ENCODE results near the gene ZFP30. TPM values are rescaled to one million over a fixed set of nuclear protein-coding genes. Genes with fewer than 3 reads are reported as not detected.

ZFP30 gene
- total RNA-seq, 4 donors from 2014 or later = 3.3 to 13.1 (median 5.5) TPM

DNA sequence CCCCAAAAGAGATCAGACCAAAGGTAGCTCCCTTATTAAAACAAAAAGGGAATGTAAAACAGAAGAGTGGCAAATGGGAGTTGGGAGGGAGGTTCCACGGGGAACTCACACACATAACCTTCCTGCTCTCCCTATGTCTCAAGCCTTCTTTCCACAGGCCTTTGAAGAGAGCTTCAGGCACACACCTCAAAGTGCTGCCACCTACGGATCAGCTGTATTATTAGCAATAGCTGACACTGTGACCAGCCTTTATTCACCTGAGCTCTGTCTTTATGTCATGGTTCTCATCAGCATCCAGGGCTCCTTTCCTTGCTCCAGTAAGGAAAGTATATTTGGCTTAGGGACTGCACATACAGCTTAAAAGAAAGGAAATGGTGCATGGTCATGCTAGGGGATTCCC lies 71.9 kb downstream of the ZFP30 start:
- no peak for DNase-seq
- H3K36me3 ChIP-seq = peaks cover 0 to 78% (median 4%) of the 10 kb centered on the region in 3 donors
- H3K27ac ChIP-seq = no peak overlapping the region
- H3K4me3 ChIP-seq = no peak overlapping the region
- TF ChIP-seq, protein P1, sequence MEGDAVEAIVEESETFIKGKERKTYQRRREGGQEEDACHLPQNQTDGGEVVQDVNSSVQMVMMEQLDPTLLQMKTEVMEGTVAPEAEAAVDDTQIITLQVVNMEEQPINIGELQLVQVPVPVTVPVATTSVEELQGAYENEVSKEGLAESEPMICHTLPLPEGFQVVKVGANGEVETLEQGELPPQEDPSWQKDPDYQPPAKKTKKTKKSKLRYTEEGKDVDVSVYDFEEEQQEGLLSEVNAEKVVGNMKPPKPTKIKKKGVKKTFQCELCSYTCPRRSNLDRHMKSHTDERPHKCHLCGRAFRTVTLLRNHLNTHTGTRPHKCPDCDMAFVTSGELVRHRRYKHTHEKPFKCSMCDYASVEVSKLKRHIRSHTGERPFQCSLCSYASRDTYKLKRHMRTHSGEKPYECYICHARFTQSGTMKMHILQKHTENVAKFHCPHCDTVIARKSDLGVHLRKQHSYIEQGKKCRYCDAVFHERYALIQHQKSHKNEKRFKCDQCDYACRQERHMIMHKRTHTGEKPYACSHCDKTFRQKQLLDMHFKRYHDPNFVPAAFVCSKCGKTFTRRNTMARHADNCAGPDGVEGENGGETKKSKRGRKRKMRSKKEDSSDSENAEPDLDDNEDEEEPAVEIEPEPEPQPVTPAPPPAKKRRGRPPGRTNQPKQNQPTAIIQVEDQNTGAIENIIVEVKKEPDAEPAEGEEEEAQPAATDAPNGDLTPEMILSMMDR (IDR thresholded peaks at IDR 0.05) = no peak
- TF ChIP-seq POLR2A (IDR thresholded peaks at IDR 0.05) = no peak
- H3K4me1 ChIP-seq = no peaks in the 10 kb centered on the region
- peaks cover 0 to 93% (median 19%) of the 10 kb centered on the region in 4 donors for H3K9me3 ChIP-seq
- H3K27me3 ChIP-seq = no peaks in the 10 kb centered on the region

DNA sequence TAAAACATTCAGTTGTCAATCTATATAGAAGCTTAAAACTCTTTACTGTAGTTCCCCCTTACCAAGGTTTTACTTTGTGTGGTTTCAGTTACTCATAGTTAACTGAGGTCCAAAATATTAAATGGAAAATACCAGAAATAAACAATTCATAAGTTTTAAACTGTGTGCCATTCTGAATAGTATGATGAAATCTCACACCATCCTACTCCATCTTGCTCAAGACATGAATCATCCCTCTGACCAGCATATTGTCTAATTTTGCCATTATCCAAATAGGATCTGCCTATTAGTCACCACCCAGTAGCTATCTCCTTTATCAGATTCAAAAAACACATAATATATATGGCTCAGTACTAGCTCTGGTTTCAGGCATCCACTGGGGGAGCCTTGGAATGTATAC lies 83.1 kb downstream of the ZFP30 start:
- no peak for TF ChIP-seq POLR2A (IDR thresholded peaks at IDR 0.05)
- TF ChIP-seq, protein P1 (IDR thresholded peaks at IDR 0.05) = no peak
- Histone ChIP-seq H3K36me3 (peaks cover 0 to 24% (median 2%) of the 10 kb centered on the region in 3 donors), H3K27me3 (no peaks in the 10 kb centered on the region), H3K9me3 (peaks cover 0 to 61% (median 33%) of the 10 kb centered on the region in 4 donors), H3K27ac (no peak overlapping the region), H3K4me3 (no peak overlapping the region), H3K4me1 (no peaks in the 10 kb centered on the region)
- DNase-seq = no peak

DNA sequence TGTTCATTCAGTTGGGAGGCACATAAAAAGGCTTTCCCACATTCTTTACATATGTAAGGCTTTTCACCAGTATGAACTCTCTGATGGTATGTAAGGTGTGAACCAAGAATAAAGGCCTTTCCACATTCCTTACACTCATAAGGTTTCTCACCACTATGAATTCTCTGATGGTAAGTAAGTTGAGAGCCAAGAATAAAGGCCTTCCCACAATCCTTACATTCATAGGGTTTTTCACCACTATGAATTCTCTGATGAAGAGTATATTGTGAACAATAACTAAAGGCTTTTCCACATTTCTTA lies 89.9 kb downstream of the ZFP30 start:
- Histone ChIP-seq H3K36me3 (peaks cover 0 to 44% (median 0%) of the 10 kb centered on the region in 3 donors), H3K4me1 (no peaks in the 10 kb centered on the region), H3K9me3 (peaks cover 0 to 99% (median 49%) of the 10 kb centered on the region in 4 donors), H3K27me3 (no peaks in the 10 kb centered on the region), H3K27ac (no peak overlapping the region), H3K4me3 (no peak overlapping the region)
- TF ChIP-seq, protein P1 (IDR thresholded peaks at IDR 0.05) = no peak
- no peak for TF ChIP-seq POLR2A (IDR thresholded peaks at IDR 0.05)
- DNase-seq = no peak

DNA sequence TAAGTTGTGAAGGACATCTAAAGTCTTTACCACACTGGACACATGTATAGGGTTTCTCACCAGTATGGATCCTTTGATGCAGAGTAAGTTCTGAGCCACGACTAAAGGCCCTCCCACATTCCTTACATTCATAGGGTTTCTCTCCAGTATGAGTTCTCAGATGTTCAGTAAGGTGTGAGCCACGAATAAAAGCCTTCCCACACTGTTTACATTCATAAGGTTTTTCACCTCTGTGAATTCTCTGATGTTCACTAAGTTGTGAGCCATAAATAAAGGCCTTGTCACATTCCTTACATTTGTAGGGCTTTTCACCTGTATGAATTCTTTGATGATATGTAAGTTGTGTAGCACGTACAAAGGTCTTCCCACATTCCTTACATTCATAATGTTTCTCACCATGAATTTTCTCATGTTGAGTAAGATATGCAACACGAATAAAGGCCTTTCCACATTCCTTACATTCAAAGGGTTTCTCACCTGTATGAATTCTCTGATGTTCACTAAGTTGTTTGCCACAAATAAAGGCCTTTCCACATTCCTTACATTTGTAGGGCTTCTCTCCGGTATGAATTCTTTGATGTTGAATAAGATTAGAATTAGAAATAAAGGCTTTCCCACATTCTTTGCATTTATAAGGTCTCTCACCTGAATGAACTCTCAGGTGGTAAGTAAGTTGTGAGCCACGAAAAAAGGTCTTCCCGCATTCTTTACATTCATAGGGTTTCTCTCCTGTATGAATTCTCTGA lies 90.5 kb downstream of the ZFP30 start:
- no peaks in the 10 kb centered on the region for H3K27me3 ChIP-seq
- H3K4me1 ChIP-seq = no peaks in the 10 kb centered on the region
- peaks cover 0 to 41% (median 0%) of the 10 kb centered on the region in 3 donors for H3K36me3 ChIP-seq
- H3K4me3 ChIP-seq = no peak overlapping the region
- TF ChIP-seq POLR2A (IDR thresholded peaks at IDR 0.05) = no peak
- TF ChIP-seq, protein P1 (IDR thresholded peaks at IDR 0.05) = no peak
- H3K9me3 ChIP-seq = peaks cover 0 to 99% (median 46%) of the 10 kb centered on the region in 4 donors
- DNase-seq = no peak
- H3K27ac ChIP-seq = no peak overlapping the region

Small RNAs within 50 kb of the gene (small RNA-seq; reads per million reads assigned to genes)
- 0 reads per million in 2 donors for gene SELENOKP1

Other genes starting within 250 kb of the ZFP30 start
- 1 to 10 TPM; 1.1 to 3.5 (median 1.4) TPM for gene ZNF569, start 188.0 kb downstream of the ZFP30 start, total RNA-seq
- gene ZNF570, start 186.1 kb downstream of the ZFP30 start, total RNA-seq = 1 to 10 TPM; 3.0 to 6.6 (median 4.9) TPM
- gene ZNF793, start 148.5 kb downstream of the ZFP30 start, total RNA-seq = 10 to 100 TPM in 1 of 4 donors, 1 to 10 TPM in 3; 1.6 to 15.7 (median 5.0) TPM
- gene ZNF571, start 60.7 kb downstream of the ZFP30 start, total RNA-seq = 1 to 10 TPM; 1.9 to 4.6 (median 2.7) TPM
- gene ZNF540, start 60.6 kb downstream of the ZFP30 start, total RNA-seq = 1 to 10 TPM; 1.7 to 3.6 (median 2.8) TPM
- gene ZNF607, start 64.3 kb upstream of the ZFP30 start, total RNA-seq = 10 to 100 TPM in 1 of 4 donors, 1 to 10 TPM in 3; 1.7 to 12.5 (median 2.2) TPM
- 10 to 100 TPM in 1 of 4 donors, 1 to 10 TPM in 3; 4.6 to 29.7 (median 8.0) TPM for gene ZNF573, start 124.1 kb upstream of the ZFP30 start, total RNA-seq